Measurements from ENCODE around the gene DYNC1I1.

Gene DYNC1I1

DNA sequence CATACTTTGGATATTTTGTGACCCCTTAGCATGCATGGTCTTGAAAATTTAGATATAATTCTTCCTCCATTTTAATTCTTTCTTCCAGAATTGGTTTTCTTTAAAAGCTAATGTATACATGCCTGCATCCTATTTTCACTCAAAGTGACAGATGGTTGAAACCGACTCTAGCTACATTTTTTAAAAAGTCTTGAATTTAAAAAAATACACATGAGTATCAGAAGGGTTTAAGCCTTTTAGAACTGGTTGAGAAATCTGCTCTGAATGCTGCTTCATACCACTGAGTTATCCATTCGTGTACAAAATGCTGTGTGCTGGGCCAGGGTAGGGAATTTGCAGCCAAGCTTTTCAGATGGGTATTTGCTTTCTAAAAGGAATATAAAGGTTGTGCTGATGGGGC is 16.5 kb downstream of the DYNC1I1 start:
- DNase-seq (ENCODE audit: low spot score): no peak

DNA sequence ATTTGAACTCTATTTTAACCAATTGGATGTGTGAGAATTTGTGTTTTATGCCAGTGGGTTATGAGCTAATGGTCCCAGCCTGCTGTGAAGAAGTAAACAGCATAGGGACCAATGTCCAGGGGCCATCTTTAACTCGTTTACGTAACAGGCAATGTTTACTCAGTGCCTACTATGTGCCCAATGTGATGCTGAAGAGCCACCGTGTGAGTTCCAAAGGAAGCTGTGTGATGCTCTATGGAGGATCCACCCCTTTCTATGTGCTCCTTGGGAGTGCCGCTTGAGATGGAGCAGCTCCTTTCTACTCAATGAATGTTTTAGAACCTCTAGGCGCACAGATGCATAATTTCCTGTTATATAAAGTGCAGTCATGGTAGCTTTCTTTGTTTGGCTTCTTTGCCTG is 21.3 kb downstream of the DYNC1I1 start:
- no peak for DNase-seq (ENCODE audit: low spot score)

DNA sequence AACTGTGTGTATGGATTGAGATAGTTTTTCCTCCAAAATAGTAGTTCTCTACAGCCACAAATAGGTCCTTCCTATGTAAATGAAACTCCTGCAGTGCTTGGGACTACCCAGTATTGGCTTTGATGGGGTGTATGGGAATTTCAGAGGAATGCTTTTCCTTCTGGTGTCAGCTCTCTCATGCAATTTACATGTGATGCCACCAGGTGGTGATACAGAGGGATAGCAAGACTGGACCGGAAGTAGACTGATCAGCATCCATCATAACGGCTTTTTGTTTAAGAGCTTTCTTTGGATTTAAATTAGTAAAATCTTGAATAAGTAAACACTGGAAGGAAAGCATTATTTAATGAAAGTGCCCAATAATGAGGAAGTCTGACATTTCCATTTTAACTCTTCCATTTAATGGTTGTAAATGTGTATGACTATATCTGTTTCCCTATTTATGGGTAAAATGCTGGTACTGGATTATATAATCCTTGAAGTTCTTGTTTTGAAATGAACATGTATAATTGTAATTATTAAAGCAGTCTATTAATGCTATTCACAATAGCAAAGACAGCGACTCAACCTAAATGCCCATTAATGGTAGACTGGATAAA is 22.7 kb downstream of the DYNC1I1 start:
- DNase-seq (ENCODE audit: low spot score): peak; percentile 16

DNA sequence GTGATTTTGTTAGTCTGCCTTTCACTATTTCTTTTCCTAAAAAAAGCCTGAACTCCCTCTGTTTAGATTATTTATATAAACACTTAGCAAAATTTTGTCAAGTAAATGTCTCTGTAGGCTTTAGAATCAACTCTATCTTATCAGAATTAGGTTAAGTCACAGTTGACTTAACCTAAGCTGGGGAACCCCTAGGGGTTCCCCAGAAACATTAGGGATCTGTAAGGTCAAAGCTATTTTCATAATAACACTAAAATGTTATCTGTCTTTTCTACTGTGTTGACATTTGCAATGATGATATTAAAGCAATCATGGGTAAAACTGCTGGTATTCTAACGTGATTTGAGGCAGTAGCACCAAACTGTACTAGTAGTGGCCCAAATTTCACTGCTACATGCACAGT is 24.3 kb downstream of the DYNC1I1 start:
- no peak for DNase-seq (ENCODE audit: low spot score)

DNA sequence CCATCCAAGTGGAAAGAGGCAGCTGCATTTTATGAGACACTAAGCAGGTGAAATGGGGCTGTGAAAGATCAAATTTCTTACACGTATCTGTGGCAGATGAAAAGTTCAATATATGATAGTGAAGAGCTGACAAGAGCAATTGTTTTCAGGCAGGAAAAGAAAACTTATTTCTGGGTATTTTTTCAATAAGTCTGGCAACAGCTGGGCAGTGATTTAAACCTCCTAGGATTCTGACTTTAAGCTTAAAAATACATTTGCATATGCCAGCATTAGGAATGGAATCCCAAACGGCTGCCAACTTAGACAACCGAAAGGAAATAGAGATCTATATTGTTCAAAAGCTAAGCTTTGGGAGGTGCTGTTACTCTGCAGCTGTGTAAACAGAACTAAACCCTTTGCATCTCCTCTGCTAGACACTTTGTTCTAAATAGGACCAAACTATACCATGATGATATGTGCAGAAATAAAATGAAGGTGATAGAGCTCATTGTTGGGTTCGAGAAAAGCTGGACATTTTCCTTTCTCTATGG is 26.1 kb downstream of the DYNC1I1 start:
- no peak for DNase-seq (ENCODE audit: low spot score)

DNA sequence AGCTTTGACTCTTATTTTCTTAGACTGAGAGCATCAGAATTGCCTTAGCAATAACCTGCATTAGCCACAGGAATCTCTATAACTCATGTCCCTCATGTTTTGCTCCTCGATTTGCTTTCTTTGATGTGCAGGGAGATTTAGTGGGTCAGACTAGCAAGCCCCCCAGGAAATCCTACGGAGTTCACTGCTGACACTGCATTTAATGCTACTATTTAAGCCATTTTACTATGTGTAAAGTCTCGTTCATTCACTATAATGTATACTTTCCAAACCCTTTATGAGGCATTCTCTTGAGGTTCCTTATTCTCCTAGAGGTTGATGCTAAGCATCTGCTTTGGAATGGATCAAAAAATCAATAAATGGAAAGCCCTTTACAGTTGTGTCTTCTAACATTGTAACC is 28.4 kb downstream of the DYNC1I1 start:
- DNase-seq (ENCODE audit: low spot score): no peak

DNA sequence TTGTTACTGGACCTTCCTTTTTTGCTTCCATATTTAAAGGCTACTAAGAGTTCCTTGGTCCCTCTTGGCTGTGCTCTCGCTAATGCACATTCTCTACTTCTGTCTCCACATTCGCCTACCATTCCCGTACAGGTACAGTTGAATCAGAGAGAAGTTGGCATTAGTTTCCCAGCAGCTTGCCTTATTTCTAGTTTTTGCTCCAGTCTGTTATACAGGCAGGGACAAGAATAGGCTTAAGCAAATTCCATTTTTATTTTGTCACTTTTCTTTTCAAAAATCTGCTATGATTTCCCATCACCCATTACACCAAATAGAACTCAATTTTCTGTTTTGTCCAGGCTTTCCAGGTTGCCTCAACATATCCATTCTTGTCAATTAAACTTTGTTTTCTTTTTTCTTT is 29.9 kb downstream of the DYNC1I1 start:
- no peak for DNase-seq (ENCODE audit: low spot score)

DNA sequence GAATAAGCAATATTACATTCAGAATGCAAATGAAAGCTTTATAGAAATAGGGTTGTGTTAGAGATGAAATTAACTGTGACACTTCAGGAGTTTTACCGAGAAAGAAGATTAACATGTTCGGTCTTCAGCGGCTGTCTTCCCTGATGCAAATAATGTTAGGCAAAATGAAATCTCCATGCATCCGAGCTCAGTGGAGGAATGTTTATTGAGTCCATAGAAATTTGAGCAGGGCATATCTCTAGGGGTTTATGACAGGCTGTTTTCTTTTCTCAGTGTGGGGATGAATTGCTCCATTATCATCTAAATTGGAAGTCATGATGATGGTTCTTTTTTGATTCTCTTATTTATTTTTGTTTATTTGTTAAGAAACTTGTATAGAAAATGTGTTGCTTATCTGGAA is 31.7 kb downstream of the DYNC1I1 start:
- no peak for DNase-seq (ENCODE audit: low spot score)

DNA sequence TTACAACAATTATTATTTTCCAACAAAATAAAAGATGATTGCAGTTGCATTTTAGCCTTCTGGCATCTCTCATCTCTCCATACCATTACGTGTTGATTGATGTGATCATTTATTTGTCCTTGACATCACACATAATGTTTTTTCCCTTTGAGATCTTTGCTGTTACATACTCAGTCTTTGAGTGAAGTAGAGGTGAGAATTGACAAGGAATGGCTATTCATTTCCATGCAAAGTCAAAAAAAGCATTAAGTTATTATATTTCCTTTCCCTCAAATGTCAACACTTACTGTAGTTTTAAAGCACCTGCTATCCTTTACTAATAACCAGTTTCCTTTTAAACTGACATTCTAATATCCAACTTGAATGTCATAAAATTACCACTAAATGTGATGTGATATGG is 33.6 kb downstream of the DYNC1I1 start:
- DNase-seq (ENCODE audit: low spot score): no peak

DNA sequence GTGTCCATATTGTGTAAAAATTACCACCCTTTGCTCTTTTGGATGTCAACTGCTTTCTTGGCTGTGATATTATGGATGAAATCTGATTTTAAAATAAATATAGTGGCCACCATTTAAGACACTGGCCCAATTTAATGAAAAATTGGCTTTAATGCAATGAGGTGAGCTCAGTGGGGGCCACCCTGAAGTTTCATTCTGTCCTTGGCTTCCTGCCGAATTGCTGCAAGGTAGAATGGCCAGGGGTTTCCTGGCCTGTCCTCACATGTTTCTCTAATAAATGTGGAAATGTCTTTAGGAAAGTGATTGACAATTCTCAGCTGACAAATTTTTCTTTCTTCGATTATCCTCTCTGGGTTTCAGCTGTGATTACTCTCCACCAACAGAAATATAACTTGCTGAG is 36.0 kb downstream of the DYNC1I1 start:
- DNase-seq (ENCODE audit: low spot score): no peak

DNA sequence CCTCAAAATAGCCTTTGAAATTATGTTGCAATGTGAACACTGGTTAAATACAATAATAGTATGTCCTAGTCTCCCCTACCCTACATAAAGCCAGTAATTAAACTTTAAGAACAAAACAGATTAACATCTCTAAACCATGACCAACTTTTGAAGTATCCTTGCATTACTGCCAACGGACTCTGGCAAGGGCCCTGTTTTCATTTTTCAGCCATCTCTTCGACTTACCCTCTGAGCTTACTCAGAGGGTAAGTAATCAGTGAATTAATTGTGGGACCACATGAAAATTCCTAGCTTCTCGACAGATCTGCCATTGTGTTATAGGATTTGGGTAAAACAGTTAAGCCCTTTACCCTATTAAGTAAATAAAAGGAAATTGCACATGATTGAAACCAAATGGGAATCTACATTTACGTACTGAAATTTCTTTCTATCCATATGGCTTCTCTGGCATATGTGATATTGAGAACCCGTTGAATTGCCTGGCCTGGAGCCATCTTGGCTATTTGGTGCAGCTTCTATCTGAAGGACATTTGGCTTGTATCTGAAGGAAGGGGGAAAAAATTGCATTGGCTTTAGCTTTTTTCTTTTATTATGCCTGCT is 39.6 kb downstream of the DYNC1I1 start:
- DNase-seq (ENCODE audit: low spot score): no peak

DNA sequence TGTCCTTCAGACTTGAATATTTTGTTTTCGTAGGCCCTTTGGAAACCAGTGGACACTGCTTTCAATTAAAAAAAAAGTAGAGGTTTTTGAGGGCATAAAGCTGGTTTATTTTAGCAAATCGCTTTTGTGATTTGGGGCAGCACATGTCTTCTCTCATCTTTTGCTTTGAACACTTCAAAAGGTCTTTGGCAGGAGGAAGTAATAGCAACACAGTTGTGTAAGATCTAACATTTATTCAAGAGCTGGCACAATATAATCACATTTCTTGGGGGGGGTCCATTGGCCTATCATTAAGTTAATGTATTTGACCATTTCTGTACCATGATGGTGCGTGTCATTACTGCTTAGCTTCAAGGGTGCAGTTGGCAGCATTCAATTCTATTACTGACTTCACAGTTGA is 42.4 kb downstream of the DYNC1I1 start:
- DNase-seq (ENCODE audit: low spot score): no peak

DNA sequence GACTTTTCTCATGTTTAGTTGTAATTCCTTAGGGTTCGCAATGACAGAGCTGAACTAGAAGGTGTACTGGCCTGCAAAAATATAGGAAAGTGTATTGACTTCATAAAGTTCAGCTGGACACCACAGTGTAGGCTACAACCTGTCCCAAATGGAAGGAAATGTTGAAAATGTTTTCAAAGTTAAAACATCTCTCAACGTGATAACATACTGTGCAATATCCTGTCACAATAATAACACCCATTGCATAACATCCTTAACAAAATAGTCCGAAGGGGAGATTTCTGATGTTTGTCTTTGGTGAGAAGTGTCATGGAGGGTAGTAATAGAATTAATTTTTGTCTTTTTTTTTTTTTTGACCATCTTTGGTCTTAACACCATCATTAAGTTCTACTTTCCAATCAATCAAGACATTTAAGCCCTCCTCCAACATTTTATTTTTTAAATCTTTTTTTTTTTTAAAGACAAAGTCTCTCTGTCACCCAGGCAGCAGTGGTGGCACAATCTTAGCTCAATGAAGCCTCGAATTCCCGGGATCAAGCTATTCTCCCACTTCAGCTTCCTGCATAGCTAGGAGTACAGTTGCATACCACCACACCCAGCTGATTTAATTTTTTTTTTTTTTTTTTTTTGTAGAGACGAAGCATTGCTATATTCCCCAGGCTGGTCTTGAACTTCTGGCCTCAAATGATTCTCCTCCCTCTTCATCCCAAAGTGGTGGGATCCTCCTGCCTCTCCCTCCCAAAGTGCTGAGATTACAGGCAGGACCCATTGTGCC is 45.7 kb downstream of the DYNC1I1 start:
- DNase-seq (ENCODE audit: low spot score): no peak

DNA sequence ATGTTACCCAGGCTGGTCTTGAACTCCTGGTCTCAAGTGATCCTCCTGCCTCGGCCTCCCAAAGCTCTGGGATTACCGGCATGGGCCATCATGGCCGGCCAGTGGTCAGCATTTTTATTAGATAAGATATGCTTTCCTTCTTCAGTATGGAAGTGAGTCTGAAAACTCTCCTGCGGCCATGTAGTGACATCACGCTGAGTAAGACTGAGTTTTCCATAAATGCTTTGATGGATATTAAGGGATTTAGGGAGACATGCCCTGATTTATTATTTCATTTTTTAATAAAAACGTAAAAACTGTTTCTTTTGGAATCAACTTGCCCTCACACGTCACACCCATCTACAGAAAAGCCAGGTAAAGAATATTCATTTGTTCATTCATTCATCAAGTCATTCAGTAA is 48.4 kb downstream of the DYNC1I1 start:
- DNase-seq (ENCODE audit: low spot score): no peak

DNA sequence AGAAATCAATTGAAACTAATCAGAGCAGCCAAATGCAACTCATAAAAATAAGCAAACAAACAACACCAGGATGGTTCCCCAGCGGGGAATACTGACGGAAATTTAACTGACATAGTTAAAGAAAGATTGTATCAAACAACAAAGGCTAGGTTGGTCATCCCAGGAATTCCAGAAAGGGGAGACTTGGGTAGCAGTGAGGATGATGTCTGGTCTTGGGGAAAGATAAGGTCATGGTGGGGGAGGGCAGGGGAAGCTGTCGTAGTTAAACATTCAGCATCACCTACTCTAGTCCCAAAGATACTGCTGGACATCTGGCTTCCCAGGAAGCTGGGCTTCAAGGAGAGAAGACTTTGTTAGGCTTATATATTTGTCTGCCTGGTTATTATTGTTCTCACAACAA is 50.4 kb downstream of the DYNC1I1 start:
- no peak for DNase-seq (ENCODE audit: low spot score)

DNA sequence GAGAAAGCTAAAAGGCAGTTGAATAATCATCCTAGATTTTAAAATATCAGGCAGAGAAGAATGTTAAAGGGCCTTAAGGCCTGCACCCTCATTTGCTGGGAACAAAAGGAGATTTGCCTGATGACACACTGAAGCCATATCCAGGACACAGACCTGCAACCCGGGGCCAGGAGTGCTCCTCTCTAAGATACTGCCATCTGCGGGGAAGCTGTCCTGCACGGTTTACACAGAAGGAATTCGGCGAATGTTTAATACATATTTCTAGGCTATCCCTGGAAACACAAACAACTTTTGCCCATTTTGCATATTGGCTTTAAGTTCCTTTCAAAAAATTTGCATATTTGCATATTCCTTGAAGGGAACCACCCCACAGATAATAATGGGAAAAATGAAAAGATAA is 52.3 kb downstream of the DYNC1I1 start:
- DNase-seq (ENCODE audit: low spot score): no peak

DNA sequence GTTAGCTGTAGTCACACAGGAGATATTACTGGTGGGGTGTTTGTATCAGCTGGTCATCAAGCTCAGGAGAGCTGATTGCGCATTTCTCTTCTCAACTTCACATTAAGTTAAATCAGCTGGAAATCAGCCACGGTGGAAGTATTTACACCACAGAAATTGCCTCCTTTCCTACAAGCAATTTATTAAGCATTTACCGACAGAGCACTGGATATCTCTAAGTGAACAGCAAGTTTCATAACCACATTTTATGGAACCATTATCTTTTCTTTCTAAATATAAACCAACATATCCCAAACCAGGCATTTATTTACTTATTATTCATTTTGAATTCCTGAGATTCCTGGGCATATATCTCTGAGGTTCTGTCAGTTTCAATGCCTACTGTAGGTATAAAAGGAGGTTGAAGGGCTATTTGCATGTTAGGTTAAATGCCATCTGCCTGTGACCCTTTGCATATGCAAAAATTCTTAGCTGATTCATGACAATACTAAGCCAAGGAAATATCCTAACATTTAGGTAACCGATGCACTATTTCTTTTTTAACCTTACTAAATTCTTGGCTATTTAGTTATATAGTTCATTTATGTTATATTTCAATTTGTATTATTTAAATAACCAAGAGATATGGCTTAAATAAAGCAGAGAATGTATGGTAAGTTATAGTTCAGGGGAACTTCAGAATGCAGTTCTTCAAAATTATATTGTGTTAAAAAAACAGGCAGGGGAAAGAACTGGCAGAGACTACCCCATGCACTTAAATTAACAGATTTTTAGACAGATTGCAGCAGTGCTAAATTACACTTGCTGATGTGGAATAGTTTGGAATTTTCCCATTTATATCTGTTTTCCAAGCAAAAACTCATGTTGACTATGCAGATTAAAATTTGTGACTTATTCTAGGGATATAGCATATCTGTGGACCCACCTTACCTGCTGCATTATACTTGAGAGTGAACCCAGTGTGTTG is 56.8 kb downstream of the DYNC1I1 start:
- no peak for DNase-seq (ENCODE audit: low spot score)

DNA sequence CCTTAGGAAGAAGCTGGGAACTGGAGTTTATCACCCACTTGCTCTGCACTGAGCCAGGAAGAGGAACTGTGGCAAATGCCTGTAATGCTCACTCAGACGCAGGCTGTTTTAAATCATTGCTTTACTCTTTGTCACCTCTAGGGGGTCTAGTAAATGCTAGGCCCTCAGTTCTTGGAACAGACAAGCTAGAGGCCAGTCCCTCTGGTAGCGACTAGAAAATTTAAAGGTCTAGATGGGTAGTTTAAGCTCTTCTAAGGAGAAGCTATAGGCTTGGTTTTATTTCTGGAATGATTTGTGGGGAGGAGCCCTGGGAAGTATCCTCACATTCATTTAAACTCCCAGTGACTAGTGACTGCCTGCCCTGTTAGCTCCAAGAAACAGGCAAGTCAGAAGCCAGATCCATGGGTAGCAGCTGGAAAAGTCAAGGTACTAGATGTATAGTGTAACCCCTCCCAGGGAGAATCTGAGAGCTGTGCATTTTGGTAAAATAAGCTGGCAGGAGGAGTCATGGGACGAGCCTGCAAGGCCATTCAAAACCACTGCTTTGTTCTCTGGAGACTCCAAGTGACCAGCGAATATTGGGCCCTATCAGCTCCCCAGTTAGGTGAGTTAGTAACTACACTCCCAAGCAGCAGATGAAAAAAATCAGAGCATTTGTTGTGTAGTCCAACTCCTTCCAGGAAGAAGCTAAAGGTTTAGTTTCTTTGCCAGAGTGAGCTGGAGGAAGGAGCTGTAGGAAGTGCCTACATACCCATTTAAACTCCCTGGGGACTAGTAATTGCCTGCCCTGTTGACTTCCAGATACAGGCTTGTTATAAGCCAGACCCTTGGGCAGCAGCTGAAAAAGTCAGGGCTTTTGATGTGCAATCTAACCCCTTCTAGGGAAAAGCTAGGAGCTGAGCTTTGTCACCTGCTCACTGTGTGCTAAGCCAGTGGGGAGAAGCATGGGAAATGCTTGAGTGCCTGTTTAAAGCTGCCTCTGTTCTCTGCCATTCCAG is 68.9 kb downstream of the DYNC1I1 start:
- peak; percentile 97 for DNase-seq (ENCODE audit: low spot score)

DNA sequence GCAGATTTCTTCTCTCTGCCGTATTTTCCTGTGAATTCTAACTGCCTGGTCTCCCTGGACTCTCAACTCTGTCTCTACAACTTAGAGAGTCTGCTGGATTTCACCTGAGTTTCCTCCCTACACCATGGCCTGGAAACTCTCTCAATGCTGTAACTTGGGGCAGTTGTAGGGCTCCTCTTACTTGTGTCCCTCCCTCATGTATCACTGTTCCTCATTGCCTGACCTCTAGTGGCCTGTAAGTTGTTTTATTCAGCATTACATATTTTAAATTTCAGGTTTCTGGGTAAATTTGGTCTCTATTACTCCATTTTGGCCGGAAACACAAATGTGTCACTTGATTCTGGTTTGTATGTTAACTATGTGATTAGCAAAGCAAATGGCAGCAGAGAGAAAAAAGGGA is 70.9 kb downstream of the DYNC1I1 start:
- peak; percentile 38 for DNase-seq (ENCODE audit: low spot score)

DNA sequence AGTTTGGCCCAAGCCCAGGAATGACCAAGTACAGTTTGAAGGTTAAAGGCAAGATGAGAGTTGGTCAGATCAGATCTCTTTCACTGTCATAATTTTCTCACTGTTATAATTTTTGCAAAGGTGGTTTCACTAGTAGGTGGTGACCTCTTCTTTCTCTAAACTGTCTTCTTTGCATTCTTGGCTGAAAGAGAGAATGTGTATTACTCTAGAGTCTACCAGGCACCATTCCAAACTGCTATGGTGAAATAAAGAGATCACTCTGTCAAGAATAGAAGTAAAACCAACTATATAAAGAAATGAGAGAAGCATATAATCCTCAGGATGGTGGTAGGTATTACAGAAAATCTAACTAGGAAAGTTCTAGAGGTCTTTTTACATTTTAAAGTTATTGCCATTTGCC is 72.7 kb downstream of the DYNC1I1 start:
- no peak for DNase-seq (ENCODE audit: low spot score)

DNA sequence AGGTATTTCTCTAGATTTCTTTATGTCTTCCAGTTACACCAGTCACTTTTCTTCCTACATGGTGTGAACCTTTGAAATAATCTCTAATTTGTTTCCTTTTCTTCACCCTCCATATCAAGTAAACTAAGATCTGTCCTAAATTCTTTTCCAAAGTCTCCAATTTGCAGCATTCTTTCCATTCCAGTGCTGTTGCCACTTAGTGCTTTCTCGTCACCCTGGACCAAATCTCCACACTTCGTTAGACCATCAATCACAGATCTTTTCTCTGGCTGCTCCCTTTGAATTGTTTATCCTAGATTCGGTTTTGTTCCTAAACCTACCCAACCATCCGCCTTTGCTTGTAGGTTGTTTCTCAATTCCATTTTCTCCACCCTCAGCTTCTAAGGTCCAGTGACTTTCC is 74.7 kb downstream of the DYNC1I1 start:
- DNase-seq (ENCODE audit: low spot score): no peak
